ENCODE results near the gene HNRNPAB. TPM values are rescaled to one million over a fixed set of nuclear protein-coding genes. Genes with fewer than 3 reads are reported as not detected.

Gene HNRNPAB
- 68.8 and 83.4 TPM in 2 replicates for total RNA-seq

DNA sequence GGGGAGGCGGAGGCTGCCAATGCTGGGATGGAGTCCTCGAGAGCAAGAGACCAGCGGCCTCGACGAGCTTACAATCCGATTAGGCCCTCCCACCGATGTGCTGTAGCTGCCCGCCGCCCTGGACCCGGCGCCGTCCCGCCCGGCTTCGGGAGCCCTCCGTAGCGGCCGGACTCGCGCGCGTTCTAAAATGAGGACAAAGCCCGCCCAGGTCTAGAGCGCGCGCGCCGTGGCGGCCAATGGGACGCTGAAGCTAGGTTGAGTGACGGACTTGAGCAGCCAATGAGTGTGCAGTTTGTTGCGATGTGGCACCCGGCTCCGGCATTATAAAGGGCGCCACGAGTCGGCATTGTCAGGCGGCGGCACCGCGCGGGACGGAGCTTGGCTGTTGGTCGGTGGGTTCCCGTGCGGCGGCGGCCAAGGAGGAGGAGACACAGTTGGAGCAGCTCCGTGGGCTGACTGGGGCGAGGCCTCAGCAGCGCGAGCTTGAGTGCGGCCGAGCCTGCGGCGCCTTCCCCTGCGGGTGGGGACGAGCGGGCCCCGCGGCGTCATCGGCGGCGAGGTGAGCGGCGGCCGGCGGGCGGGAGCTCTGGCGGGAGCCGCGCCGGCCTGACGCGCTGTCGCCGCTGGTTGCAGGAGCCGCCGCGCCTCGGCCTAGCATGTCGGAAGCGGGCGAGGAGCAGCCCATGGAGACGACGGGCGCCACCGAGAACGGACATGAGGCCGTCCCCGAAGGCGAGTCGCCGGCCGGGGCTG lies at the start of gene HNRNPAB:
HNRNPAB (plus strand) TSS at position 352 of the 753 bp plus-strand sequence; CDS start at position 657, 305 bp downstream.

DNA sequence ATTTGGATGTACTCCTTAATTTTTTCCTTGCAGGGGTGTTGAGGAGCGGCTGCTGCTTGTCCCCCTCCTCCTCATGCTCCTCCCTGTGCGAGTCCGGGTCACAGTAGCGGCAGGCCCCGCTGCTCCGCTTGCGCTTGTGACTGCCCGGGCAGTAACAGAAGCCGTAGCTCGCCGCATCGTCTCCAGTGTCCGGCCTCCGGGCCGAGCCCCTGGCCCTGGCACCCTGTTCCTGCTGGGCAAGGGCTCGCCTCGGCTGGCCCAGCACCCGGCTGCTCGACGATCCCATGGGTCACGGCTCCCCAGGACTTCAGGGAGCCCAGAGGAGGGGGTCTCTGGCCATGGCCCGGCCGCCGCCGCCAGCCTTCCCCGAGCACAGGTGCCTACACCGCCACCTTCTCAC lies 17.3 kb upstream of the HNRNPAB start, which contains the start of gene GMCL2:
GMCL2 (minus strand) TSS at position 358 of the 400 bp plus-strand sequence; CDS start at position 286, 72 bp downstream.

GRCh38 chr5:178232124-178232919 lies 28.0 kb downstream of the HNRNPAB start, which contains the start of gene PHYKPL:
PHYKPL (minus strand) TSS chr5:178232802; CDS start chr5:178232550, 252 bp downstream.

Other genes starting within 250 kb of the HNRNPAB start
- gene PROP1, start 208.3 kb upstream of the HNRNPAB start, total RNA-seq = not detected in 2 replicates
- gene N4BP3, start 91.0 kb upstream of the HNRNPAB start, total RNA-seq = 0.36 and 2.3 TPM in 2 replicates
- 11.7 and 16.5 TPM in 2 replicates for gene RMND5B, start 73.5 kb upstream of the HNRNPAB start, total RNA-seq
- gene NHP2, start 50.6 kb upstream of the HNRNPAB start, total RNA-seq = 264 and 275 TPM in 2 replicates
- gene GMCL2, start 17.2 kb upstream of the HNRNPAB start, total RNA-seq = not detected in 2 replicates
- gene PHYKPL, start 28.3 kb downstream of the HNRNPAB start, total RNA-seq = 17.8 and 23.5 TPM in 2 replicates